CD4-positive, alpha-beta T cell treated with Interleukin-4 for 4 hours (primary cell): Measurements from ENCODE around the gene CEMIP2.

Experiments
- DNase-seq: peaks from one replicate; pipeline ENCODE4 v3.0.0-alpha.2; 2020

Gene CEMIP2

DNA sequence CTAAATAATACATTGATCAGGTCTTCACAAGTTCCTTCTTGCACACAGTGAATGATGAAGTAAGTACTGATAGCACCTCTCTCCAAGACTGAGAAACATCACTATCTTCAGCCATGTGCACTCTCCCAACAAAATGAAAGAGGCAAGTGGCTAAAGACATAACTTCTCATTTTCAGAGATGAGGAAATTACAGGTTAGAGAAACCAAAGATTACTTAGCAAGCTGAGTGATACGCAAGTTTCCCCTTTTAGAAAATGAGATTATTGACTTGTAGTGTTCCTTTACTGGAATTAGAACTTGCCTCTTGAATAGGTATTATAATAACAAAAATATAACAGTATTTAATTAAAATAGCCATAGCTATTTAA lies 21.6 kb downstream of the CEMIP2 start:
- DNase-seq = no peak

DNA sequence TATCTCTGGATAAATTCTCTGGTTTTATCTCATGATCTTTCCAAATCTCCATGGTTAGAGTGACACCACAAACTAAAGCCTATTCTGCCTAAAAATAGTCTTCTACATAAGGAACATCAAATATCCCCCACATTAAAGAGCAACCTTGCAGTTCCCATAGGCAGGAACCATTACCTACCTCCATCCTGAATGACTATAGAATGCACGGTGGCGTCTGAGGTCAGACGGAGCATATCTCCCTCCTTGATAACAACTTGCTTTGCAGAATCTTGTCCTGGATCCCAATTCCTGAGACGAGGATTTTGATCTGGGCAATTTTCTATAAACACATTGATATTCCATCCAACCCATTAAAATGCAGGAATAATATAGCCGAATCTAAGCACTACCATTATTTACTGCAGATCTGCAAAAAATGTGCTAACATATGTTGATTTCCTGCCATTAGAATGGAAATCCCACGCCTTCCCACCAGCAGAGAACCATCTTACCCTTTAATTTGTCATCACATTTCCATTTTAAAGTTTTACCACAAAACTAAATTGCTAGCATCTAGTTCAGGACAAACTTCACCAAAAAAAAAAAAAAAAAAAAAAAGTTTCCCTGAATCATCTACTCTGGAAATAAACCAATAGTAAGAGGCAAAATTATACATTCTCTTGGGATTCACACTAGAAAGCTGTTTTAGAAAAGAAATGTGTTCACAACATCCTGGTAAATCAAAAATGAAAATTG lies 22.1 kb downstream of the CEMIP2 start:
- no peak for DNase-seq

DNA sequence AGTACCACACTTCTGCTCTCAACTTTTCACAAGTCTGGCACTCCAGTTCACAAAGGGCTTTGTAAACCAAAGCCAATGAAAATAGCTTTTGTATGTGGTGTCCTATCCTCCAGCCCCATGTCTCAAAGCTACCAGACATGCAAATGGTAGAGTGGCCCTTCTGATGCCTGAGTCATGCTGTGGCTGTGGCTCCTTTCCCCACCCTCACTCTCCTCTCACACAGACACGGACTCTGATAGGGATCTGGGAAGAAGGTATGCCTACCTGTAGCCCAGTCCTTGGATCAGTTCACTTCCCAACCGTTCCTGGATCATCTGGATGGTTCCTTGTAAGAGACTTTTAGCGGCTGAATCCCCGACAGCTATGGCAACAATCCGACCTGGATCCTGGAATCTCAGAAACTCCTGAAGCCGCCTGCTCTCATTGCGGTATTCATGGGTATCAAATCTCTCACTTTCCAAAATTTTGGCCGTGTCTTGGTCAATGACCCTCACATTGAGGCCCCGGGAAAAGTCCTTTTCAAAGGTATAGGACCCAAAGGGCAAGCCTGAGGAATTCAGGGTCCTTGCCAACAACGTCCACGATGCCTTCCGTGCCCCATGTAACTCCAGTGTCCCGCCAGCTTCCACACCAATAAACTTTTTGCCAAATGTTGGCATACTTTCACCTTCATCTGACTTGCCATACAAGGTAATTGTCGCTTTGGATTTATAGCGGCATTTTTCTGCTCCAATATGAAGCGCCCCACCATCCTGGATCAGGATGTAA lies 23.4 kb downstream of the CEMIP2 start:
- no peak for DNase-seq

DNA sequence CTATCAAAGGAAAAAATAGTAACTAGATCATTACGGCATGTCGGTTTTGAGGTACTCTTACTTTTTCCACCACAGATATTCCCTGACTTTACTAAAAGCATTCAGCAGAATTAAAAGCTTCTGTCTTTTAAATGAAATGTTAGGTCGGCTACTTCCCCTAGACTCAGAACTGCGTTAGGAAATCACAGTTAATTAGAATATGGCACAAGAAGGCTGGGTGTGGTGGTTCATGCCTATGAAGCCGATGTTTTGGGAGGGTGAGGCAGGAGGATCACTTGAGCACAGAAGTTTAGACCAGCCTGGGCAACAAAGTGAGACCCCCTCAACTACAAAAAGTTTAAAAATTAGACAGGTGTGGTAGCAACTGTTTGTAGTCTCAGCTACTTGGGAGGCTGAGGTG lies 24.4 kb downstream of the CEMIP2 start:
- no peak for DNase-seq

DNA sequence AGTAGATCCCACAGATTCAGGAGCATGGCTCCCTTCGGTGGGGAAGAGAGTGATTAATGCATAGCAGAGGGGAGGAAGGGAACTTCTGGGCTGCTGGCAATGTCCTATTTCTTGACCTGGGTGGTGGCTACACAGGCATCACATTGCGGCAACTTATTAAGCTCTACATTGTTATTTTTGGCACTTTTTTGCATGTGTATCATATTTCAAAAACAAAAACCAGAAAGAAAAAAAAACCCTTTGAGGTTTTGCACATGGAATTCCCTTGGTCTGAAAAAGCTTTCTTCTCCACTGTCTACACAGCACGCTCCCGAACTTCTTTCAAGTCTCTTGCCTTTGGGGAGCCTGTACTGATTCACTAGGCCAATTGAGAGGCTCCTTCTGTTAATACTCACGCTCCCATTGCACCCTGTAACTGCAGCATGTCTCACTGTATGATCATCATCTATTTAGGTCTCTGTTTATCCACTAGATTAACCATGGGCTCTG lies 25.1 kb downstream of the CEMIP2 start:
- DNase-seq = no peak

DNA sequence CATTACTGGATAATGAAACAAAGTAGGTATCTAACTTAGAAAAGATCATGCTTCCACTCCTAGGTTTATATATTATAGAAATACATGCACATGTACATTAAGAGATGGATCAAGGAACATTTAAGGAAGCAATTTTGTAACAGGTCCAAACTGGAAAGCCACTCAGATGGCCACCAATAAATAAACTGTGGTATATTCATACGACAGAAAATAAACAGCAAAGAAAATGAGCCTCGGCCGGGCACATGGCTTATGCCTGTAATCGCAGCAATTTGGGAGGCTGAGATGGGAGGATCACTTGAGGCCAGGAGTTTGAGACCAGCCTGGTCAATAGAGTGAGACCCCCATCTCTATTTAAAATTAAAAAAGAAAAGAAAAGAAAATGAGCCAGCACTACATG lies 25.6 kb downstream of the CEMIP2 start:
- no peak for DNase-seq

DNA sequence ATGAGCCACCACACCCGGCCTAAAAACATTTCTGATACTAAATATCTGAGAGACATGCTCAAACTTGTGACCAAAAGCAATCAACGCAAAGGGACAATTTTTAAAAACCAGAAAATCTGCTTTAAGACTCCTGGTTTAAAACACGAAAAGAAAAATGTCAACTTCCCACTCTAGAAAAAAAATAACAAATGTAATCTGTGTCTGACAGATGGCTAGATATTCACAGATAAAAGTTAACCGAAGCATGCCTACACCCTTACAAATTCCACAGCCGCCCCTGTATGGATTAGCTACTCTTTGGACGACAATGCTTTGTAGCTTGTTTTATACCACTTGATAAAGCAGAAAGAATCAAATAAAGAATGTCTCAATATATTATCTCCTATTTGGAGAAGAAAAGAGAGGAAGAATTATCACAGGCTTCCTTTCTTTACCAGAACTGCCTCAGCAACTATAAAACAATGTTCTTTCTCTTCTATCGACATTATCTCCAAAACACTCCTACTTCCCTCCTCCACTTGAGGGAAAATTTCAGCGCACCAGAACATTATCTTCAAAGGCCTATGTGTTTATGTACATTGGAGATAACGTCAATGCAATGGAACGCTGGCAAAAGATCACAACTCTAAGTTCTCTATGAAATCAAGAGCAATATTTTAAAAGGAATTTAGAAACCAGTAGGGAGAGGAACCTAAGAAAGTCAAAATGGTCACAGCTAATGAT lies 26.2 kb downstream of the CEMIP2 start:
- no peak for DNase-seq

DNA sequence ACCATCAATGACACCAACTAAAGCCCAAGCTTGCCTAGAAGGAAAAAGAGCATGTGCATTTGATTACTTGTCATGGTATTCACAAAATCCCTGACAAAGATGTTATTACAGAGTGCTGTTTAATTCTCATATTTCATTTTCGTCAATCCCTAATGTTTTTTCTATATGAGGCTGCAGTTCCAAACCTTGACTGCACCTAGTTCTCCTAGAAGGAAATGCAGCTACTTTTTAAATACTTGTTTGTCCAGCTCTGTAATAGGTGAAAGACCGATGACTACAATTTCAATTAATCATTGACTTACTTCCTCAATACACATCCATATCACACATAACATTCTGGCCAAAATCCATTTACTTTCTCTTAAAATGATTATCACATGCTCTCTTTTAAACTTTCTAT lies 28.1 kb downstream of the CEMIP2 start:
- no peak for DNase-seq

DNA sequence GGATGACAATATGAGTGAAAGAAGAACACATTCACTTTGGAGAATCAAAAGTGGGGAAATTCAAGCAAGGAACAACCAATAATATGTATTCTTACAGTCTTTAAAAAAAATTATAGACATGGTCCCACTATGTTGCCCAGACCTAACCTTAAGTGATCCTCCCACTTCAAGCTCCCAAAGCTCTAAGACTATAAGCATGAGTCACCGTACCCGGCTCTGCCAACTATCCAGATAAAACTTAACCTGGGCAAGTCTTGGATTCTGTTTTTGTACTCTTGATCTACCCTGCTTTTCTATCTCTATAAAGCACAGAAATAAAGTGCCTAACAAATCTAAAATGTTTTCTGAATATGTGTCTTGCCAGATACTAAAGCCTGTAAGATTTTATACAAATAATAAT lies 30.9 kb downstream of the CEMIP2 start:
- no peak for DNase-seq

DNA sequence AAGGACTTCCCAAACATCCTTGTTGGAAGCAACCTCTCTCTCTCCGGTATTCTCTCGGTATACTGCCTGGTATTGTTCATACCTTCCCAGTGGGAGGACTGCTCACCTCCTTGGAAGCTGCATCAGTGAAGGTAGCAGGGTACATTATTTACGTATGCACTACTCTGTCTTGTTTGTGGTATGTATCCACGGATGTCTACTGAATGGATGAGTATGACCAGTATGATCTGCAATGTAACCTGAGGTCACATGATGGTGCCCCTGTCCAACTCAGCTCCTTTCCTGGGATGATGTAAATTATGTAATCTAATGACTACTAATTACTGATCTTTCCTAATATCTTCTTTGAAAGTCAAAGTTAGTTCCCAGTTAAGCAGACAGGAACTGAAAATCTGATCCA lies 32.1 kb downstream of the CEMIP2 start:
- DNase-seq = no peak

DNA sequence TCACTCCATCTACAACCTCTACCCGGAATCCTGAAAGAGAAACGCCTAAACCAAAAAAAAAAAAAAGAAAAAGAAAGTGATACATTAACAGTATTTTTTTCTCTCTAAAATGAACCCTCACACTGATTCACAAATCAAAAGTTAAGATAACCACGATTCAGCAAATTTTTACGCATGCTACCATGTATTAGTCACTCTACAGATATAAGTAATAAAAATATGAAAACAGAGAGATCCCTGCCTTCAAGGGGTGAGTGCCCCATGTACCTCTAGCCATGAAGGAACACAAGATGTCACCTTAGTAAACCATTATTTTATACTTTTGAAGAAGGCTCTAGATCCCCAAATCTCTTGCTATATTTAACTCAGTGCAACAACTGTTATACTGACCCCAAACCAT lies 33.4 kb downstream of the CEMIP2 start:
- no peak for DNase-seq

DNA sequence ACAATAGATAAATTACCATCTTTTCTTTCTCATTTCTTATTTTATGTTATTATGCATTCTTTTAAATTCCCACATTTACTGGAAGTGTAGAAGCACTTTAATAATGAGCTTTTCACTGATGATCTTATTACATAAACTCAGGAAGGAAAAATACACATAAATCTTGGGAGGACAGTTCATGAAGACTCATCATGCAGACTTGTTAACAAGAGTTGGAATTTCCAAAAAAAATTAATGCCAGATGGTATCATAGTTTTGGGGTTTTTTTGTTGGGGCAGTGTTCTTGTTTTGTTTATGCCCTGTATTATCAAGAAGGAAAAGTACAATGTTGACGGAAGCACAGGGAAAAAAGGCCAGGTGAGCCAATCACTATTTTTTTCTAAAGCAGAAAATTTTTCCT lies 35.1 kb downstream of the CEMIP2 start:
- DNase-seq = no peak

DNA sequence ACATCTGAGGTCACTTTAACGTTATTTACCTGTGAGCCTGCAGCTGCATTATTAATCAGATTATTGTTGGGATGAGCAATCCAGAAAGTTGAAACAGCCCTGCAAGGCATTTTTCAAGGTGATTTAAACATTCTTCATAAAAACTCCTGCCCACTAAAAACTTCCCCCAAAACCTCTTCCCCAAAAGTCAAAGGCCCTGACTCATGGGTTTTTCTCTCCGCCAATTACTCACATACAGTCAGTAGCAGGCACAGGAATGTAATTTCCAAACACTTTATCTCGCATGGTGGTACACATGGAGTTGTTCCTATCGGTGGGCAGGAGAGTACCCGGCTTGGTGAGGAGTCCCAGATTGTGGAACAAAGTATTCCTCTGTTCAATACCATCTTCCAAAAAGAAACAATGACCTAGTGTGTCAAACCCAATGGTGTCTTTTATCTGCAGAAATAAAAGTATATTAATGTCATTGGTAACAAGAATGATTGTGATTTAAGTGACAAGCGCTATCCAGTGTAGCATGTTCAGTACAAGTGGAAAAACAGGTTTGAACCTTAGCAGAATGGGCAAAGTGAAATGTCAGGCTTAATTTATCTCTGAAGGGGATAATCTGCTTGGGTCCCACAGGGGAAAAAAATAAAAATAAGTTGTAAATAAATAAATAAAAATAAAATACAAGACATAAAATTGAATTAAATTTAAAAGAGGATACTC lies 38.3 kb downstream of the CEMIP2 start:
- no peak for DNase-seq

DNA sequence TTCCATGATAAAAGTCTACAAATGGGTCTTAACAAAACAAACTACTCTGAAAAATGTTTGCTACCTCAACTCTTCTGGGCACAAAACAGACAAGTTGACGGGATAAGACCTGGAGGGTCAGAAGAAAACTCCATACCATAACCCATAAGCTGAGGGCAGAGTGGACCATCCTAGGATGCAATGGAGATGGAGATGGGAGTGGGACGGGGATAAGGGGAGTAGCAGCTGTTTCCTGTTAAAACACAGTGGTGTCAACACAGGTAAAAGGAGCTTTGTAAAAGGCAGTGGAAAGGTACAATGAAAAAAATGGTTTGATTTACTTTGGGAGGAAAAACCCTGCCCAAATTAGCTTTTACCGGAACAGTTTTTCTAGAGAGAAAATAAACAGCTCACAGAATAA lies 41.6 kb downstream of the CEMIP2 start:
- no peak for DNase-seq

DNA sequence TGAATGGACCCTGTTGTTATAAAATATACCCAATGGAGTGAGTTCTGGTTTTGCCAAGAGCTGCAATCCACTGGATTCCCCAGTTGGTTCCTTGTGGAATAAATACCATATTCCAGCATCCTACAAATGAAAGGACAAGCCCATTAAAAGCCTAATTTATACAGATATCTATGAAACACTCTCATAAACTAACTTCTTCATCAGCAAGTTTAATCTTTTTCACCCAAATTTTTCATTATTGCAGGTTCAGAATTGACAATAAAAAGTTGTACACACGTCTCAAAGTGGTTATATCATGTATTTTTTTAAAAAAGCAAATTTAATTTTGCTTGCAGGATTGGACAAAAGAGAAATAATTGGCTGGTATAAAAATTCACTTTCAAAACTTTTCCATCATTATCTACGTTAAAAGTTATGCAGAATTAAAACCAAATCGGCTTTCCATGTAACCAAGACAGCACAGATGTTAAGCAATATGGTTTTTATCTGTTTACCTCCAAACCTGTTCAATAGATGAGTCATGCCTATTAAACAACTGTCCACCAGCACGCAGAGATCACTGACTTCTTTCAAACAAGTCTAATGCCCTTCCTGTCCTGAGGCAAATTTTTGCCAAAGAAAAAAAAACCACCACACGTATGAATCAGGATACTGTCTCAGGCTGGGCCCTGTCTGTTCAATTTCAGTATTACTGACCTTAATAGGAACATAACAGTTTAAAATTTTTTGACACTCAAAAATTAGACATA lies 42.5 kb downstream of the CEMIP2 start:
- DNase-seq = no peak

DNA sequence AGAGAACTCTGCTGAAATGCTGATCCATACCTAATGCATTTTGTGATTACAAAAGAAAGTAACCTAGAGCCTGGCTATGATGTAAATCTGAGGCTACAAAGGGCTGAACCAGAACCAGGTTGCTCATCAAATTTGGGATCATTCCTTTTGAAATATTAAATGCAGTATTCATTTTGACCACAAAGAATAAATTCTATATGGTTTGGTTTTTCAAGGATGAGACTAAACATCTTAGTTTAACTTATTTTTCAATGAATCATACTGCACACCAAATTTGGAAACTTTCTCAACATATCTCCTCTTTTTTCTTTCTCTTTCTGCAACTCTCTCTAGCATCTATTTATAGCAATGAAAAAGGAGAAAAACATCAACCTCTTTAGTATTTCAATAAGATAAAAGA lies 46.5 kb downstream of the CEMIP2 start:
- DNase-seq = no peak

DNA sequence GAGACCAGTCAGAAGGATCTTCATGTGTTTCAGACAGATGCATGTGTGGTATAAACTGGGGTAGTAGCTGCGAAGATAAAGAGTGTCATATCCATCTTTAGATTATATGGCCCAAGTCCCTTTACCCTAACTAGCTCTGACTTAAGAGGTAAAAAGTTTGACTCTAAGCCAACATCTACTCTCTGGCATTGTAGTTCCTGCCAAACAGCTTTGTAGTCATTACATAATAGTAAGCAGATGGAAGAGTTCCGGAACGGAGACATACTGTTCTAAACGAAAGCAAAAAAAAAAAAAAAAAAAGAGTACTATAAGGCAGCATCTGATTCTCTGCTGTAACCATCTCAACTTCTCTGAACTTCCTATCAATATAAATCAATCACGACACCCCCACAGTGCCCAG lies 48.8 kb downstream of the CEMIP2 start:
- no peak for DNase-seq

DNA sequence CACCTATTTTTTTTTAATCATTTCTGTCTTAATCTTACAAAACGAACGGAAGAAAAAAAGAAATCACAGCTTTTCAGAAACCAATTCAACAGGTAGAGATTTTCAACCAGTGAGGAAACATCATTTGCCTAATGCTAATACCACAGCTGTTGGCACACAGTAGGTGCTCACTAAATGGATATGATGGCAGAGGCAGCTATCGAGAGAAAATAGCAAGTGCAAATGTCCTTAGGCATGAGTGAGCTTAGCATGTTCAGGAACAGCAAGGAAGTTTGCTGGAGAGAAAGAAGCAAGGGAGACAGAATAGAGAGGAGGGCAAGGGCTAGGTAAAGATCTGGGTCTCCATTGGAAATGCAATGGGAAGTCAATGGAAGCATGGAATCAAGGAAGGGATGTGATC lies 49.2 kb downstream of the CEMIP2 start:
- DNase-seq = no peak

DNA sequence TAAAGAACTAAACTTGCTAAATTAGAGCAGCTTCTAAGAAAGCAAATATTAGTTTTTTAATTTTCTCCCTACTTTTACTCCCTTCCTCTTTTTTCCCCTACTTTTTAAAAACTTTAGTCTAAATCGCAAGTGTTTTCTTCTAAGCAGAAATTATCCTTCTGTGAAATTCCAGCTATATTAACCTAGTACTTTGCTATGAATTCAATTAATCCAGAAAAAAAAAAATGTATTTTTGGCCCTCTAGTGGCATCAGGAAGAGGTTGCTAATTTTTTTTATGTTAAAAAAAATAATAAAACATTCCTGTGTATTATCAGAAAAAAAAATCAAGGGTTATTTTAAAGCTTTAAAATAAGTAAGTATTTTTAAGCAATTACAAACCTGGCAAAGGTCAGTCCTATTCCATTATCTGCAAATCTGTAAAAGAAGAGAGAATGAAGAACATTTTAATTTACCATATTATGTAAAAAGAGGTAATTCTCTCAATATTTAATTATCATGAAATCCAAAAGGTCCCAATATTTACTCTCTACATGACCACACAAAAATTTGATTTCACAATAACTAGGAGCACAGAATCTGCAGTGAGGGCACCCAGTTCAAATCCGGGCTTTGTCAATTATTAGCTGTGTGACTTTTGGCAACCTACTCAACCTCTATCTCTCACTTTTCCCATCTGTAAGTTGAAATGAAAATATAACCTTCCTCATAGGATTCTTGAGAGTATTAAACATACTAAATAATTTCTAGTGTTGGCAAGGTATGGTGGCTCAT lies 52.0 kb downstream of the CEMIP2 start:
- DNase-seq = no peak

DNA sequence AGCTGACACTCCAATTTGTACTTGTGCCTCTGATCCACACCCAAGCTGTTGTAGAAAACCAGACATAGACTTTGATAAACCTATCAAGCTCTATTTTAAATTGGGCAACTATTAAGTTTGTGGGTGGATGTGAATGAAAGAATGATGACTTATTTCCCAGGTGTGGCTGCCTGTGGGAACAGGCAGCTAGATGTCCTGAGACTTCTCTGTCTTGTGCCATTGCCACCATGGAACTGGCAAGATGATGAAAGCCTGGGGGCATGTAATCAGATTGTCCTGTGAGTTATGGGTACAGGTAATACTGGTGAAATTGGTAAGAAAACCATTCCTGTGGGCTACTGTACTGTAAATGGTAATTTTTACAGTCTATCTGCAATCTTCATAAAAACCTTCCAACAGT lies 57.5 kb downstream of the CEMIP2 start:
- no peak for DNase-seq

DNA sequence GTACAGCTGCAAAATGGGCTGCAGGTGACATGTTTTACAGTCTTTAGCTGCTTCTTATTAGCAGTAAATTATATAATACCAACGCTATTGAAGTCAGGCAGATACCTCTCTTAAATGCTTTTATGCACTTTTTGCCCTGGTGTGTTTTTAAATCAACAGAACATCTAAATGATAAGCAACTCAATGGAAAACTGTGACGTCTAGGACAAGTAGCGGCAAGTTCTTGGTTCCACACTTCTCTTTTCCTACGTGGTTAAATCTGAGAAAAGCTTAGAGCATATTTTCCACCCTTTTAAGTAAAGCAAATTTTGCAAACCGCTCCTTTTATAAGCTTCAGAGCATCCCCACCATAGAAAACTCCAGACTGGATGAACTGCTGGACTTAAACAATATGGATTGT lies 58.1 kb downstream of the CEMIP2 start:
- no peak for DNase-seq

DNA sequence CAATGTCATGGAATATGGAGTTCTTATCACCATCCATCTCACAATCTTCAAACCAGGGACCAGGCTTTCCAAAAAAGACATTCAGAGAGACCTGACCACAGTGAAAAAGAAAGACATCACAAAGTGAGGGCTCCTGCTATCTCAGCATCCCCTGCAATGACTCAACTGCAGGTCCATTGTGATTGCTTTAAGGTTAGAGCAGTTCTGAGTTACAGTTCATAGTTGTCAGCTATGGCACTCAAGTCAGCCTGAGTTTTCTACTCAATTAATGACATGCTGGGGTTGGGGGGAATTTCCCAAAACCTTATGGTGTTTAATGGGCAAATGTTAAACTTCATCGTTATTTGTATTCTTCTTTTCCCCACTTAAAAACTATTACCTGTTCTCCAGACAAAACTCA lies 58.9 kb downstream of the CEMIP2 start:
- DNase-seq = no peak
